ENCODE results near the gene SRGAP3. TPM values are rescaled to one million over a fixed set of nuclear protein-coding genes. Genes with fewer than 3 reads are reported as not detected.

Gene SRGAP3
- total RNA-seq, 1 experiment from 2014 or later: 17.9 TPM

DNA sequence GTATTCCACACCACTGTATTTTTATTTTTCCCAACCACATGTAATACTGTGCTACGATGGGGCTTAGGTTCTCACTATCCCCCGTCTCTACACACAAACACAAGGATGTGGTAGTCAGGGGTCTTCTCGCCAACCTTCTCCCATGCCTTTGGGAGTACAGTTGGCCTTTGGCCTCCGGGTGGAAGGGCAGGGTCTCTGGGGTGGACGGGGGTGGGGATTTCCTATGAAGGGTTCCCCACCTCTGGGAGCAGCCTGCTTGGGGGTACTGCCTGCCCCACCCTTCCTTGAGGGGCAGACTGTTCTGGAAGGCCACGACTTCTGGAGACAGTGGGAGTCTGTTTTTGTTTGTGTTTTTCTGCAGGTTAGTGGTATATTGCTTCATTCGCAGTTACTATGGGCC is 264.9 kb downstream of the SRGAP3 start:
- H3K4me1 Mint-ChIP-seq: peaks cover 4% of the 10 kb centered on the region
- CTCF ChIA-PET: interaction anchor here (5.8 kb wide), 1 partner anchor 9 kb away, joined by 92 read pairs; no protein-coding TSS in a partner anchor
- no peak for DNase-seq (ENCODE audit: low spot score)
- no peaks in the 10 kb centered on the region for H3K36me3 Mint-ChIP-seq
- peaks cover 9% of the 10 kb centered on the region for H3K27me3 Mint-ChIP-seq (ENCODE audit: low read depth)
- POLR2A ChIA-PET: no interaction called here
- H3K27ac Mint-ChIP-seq: no peak overlapping the region
- TF ChIP-seq, protein P1, sequence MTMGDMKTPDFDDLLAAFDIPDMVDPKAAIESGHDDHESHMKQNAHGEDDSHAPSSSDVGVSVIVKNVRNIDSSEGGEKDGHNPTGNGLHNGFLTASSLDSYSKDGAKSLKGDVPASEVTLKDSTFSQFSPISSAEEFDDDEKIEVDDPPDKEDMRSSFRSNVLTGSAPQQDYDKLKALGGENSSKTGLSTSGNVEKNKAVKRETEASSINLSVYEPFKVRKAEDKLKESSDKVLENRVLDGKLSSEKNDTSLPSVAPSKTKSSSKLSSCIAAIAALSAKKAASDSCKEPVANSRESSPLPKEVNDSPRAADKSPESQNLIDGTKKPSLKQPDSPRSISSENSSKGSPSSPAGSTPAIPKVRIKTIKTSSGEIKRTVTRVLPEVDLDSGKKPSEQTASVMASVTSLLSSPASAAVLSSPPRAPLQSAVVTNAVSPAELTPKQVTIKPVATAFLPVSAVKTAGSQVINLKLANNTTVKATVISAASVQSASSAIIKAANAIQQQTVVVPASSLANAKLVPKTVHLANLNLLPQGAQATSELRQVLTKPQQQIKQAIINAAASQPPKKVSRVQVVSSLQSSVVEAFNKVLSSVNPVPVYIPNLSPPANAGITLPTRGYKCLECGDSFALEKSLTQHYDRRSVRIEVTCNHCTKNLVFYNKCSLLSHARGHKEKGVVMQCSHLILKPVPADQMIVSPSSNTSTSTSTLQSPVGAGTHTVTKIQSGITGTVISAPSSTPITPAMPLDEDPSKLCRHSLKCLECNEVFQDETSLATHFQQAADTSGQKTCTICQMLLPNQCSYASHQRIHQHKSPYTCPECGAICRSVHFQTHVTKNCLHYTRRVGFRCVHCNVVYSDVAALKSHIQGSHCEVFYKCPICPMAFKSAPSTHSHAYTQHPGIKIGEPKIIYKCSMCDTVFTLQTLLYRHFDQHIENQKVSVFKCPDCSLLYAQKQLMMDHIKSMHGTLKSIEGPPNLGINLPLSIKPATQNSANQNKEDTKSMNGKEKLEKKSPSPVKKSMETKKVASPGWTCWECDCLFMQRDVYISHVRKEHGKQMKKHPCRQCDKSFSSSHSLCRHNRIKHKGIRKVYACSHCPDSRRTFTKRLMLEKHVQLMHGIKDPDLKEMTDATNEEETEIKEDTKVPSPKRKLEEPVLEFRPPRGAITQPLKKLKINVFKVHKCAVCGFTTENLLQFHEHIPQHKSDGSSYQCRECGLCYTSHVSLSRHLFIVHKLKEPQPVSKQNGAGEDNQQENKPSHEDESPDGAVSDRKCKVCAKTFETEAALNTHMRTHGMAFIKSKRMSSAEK (CRISPR knock-in tag; IDR thresholded peaks at IDR 0.05; ENCODE audit: borderline replicate concordance): no peak
- TF ChIP-seq ZBTB21 (CRISPR knock-in tag; IDR thresholded peaks at IDR 0.05; ENCODE audit: borderline replicate concordance): no peak
- H3K9me3 Mint-ChIP-seq: peaks cover 1% of the 10 kb centered on the region
- no peak for ATAC-seq
- no peak overlapping the region for H3K4me3 Mint-ChIP-seq

DNA sequence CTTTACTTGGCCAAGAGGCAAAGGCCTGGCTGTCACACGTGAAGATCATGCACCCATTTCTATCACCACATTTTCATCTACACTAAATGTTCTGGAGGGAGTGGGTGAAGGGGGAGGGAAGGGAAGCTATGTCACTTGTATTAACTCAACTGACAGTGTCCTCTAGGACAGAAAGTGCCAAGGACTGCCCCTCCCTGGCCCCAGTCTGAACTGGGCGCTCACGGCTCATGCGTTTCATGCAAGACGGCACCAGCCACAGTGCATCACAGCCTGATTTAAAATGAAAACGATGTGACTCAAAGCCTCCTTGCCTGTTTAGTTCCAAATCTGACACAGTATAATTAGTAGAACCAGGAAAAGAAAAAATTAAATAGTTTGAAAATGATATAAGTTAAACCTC is 265.4 kb downstream of the SRGAP3 start:
- CTCF ChIA-PET: no interaction called here
- DNase-seq (ENCODE audit: low spot score): no peak

DNA sequence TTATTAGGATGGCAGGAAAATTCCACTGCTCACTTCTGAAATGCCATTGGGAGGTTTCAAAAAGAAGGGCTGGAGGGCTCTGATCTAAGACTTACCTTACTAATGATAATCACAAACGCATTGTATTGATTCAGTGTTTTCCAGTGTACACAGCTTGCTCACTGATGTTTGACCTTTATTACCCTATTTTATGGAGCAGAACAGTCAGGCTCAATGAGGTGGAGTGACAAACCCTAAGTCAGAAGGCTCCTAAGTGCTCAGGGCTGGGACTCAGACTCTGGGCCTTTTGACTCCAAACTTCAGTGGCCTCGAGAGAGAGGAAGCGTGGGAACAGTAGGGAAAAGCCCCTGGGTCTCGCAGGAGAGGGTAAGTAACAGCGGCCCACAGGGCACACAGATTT is 265.9 kb downstream of the SRGAP3 start:
- Mint-ChIP-seq H3K27ac (no peak overlapping the region), H3K4me1 (peaks cover 4% of the 10 kb centered on the region), H3K9me3 (peaks cover 9% of the 10 kb centered on the region), H3K27me3 (ENCODE audit: low read depth) (peaks cover 13% of the 10 kb centered on the region), H3K36me3 (peaks cover 3% of the 10 kb centered on the region; the same call in 1 of the 2 replicates), H3K4me3 (no peak overlapping the region)
- ChIA-PET POLR2A (no interaction called here), CTCF (no interaction called here)
- DNase-seq (ENCODE audit: low spot score) (no peak), ATAC-seq (no peak)
- TF ChIP-seq PRRX2 (CRISPR knock-in tag; IDR thresholded peaks at IDR 0.05) (no peak), ZNF232 (CRISPR knock-in tag; IDR thresholded peaks at IDR 0.05) (no peak), NR3C1 (CRISPR knock-in tag; conservative IDR thresholded peaks at IDR 0.05; ENCODE audit: low read depth) (no peak), ZNF396 (CRISPR knock-in tag; IDR thresholded peaks at IDR 0.05; ENCODE audit: borderline replicate concordance) (no peak), ETV6 (CRISPR knock-in tag; IDR thresholded peaks at IDR 0.05) (no peak)
- TF ChIP-seq, protein P2, sequence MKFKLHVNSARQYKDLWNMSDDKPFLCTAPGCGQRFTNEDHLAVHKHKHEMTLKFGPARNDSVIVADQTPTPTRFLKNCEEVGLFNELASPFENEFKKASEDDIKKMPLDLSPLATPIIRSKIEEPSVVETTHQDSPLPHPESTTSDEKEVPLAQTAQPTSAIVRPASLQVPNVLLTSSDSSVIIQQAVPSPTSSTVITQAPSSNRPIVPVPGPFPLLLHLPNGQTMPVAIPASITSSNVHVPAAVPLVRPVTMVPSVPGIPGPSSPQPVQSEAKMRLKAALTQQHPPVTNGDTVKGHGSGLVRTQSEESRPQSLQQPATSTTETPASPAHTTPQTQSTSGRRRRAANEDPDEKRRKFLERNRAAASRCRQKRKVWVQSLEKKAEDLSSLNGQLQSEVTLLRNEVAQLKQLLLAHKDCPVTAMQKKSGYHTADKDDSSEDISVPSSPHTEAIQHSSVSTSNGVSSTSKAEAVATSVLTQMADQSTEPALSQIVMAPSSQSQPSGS (CRISPR knock-in tag; IDR thresholded peaks at IDR 0.05; ENCODE audit: borderline replicate concordance, low read depth): no peak
- TF ChIP-seq, protein P3, sequence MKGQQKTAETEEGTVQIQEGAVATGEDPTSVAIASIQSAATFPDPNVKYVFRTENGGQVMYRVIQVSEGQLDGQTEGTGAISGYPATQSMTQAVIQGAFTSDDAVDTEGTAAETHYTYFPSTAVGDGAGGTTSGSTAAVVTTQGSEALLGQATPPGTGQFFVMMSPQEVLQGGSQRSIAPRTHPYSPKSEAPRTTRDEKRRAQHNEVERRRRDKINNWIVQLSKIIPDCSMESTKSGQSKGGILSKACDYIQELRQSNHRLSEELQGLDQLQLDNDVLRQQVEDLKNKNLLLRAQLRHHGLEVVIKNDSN (CRISPR knock-in tag; IDR thresholded peaks at IDR 0.05): no peak
- TF ChIP-seq, protein P4, sequence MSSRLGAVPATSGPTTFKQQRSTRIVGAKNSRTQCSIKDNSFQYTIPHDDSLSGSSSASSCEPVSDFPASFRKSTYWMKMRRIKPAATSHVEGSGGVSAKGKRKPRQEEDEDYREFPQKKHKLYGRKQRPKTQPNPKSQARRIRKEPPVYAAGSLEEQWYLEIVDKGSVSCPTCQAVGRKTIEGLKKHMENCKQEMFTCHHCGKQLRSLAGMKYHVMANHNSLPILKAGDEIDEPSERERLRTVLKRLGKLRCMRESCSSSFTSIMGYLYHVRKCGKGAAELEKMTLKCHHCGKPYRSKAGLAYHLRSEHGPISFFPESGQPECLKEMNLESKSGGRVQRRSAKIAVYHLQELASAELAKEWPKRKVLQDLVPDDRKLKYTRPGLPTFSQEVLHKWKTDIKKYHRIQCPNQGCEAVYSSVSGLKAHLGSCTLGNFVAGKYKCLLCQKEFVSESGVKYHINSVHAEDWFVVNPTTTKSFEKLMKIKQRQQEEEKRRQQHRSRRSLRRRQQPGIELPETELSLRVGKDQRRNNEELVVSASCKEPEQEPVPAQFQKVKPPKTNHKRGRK (CRISPR knock-in tag; IDR thresholded peaks at IDR 0.05; ENCODE audit: borderline replicate concordance): no peak
- TF ChIP-seq, protein P5, sequence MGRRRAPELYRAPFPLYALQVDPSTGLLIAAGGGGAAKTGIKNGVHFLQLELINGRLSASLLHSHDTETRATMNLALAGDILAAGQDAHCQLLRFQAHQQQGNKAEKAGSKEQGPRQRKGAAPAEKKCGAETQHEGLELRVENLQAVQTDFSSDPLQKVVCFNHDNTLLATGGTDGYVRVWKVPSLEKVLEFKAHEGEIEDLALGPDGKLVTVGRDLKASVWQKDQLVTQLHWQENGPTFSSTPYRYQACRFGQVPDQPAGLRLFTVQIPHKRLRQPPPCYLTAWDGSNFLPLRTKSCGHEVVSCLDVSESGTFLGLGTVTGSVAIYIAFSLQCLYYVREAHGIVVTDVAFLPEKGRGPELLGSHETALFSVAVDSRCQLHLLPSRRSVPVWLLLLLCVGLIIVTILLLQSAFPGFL (CRISPR knock-in tag; IDR thresholded peaks at IDR 0.05; ENCODE audit: borderline replicate concordance): no peak
- TF ChIP-seq, protein P6, sequence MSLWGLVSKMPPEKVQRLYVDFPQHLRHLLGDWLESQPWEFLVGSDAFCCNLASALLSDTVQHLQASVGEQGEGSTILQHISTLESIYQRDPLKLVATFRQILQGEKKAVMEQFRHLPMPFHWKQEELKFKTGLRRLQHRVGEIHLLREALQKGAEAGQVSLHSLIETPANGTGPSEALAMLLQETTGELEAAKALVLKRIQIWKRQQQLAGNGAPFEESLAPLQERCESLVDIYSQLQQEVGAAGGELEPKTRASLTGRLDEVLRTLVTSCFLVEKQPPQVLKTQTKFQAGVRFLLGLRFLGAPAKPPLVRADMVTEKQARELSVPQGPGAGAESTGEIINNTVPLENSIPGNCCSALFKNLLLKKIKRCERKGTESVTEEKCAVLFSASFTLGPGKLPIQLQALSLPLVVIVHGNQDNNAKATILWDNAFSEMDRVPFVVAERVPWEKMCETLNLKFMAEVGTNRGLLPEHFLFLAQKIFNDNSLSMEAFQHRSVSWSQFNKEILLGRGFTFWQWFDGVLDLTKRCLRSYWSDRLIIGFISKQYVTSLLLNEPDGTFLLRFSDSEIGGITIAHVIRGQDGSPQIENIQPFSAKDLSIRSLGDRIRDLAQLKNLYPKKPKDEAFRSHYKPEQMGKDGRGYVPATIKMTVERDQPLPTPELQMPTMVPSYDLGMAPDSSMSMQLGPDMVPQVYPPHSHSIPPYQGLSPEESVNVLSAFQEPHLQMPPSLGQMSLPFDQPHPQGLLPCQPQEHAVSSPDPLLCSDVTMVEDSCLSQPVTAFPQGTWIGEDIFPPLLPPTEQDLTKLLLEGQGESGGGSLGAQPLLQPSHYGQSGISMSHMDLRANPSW (CRISPR knock-in tag; conservative IDR thresholded peaks at IDR 0.05; ENCODE audit: low read depth): no peak

More for the DNA sequence above, 265.4 kb downstream of the SRGAP3 start:
- Mint-ChIP-seq H3K9me3 (peaks cover 6% of the 10 kb centered on the region), H3K36me3 (peaks cover 3% of the 10 kb centered on the region; the same call in 1 of the 2 replicates), H3K27me3 (ENCODE audit: low read depth) (peaks cover 13% of the 10 kb centered on the region), H3K4me3 (no peak overlapping the region), H3K27ac (no peak overlapping the region), H3K4me1 (peaks cover 4% of the 10 kb centered on the region)
- ATAC-seq: no peak
- no peak for TF ChIP-seq ZNF396 (CRISPR knock-in tag; IDR thresholded peaks at IDR 0.05; ENCODE audit: borderline replicate concordance)
- no peak for TF ChIP-seq RELA (CRISPR knock-in tag; IDR thresholded peaks at IDR 0.05; ENCODE audit: borderline replicate concordance)
- TF ChIP-seq SMAD3 (CRISPR knock-in tag; IDR thresholded peaks at IDR 0.05; ENCODE audit: borderline replicate concordance): no peak
- no peak for TF ChIP-seq ZNF423 (CRISPR knock-in tag; IDR thresholded peaks at IDR 0.05)
- no peak for TF ChIP-seq TP53 (CRISPR knock-in tag; IDR thresholded peaks at IDR 0.05)
- TF ChIP-seq, protein P7, sequence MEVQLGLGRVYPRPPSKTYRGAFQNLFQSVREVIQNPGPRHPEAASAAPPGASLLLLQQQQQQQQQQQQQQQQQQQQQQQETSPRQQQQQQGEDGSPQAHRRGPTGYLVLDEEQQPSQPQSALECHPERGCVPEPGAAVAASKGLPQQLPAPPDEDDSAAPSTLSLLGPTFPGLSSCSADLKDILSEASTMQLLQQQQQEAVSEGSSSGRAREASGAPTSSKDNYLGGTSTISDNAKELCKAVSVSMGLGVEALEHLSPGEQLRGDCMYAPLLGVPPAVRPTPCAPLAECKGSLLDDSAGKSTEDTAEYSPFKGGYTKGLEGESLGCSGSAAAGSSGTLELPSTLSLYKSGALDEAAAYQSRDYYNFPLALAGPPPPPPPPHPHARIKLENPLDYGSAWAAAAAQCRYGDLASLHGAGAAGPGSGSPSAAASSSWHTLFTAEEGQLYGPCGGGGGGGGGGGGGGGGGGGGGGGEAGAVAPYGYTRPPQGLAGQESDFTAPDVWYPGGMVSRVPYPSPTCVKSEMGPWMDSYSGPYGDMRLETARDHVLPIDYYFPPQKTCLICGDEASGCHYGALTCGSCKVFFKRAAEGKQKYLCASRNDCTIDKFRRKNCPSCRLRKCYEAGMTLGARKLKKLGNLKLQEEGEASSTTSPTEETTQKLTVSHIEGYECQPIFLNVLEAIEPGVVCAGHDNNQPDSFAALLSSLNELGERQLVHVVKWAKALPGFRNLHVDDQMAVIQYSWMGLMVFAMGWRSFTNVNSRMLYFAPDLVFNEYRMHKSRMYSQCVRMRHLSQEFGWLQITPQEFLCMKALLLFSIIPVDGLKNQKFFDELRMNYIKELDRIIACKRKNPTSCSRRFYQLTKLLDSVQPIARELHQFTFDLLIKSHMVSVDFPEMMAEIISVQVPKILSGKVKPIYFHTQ (CRISPR knock-in tag; IDR thresholded peaks at IDR 0.05): no peak
- POLR2A ChIA-PET: no interaction called here

Data from WTC11 (cell line).